ENCODE results near the gene BPIFB3. TPM values are rescaled to one million over a fixed set of nuclear protein-coding genes. Genes with fewer than 3 reads are reported as not detected.

The BPIFB3 gene
- total RNA-seq, 1 donor from 2014 or later: not detected

GRCh38 chr20:33027769-33028751 is 25.6 kb upstream of the BPIFB3 start:
- Mint-ChIP-seq H3K9me3 (ENCODE audit: unreplicated experiment) (no peaks in the 10 kb centered on the region), H3K27me3 (ENCODE audit: unreplicated experiment) (peaks cover 5% of the 10 kb centered on the region), H3K4me3 (ENCODE audit: unreplicated experiment) (no peak overlapping the region), H3K36me3 (ENCODE audit: unreplicated experiment) (peaks cover 1% of the 10 kb centered on the region), H3K4me1 (ENCODE audit: low read depth, unreplicated experiment) (no peaks in the 10 kb centered on the region), H3K27ac (ENCODE audit: unreplicated experiment) (no peak overlapping the region)
- no peak for DNase-seq
- TF ChIP-seq CTCF (IDR thresholded peaks at IDR 0.05; ENCODE audit: partially characterized antibody, unreplicated experiment): no peak

GRCh38 chr20:33028875-33029274 is 24.8 kb upstream of the BPIFB3 start:
- Mint-ChIP-seq H3K27ac (ENCODE audit: unreplicated experiment) (no peak overlapping the region), H3K4me3 (ENCODE audit: unreplicated experiment) (no peak overlapping the region), H3K9me3 (ENCODE audit: unreplicated experiment) (no peaks in the 10 kb centered on the region), H3K4me1 (ENCODE audit: low read depth, unreplicated experiment) (no peaks in the 10 kb centered on the region), H3K27me3 (ENCODE audit: unreplicated experiment) (peaks cover 3% of the 10 kb centered on the region), H3K36me3 (ENCODE audit: unreplicated experiment) (peaks cover 5% of the 10 kb centered on the region)
- no peak for DNase-seq
- TF ChIP-seq CTCF (IDR thresholded peaks at IDR 0.05; ENCODE audit: partially characterized antibody, unreplicated experiment): no peak

GRCh38 chr20:33030076-33030475 is 23.6 kb upstream of the BPIFB3 start:
- Mint-ChIP-seq H3K27me3 (ENCODE audit: unreplicated experiment) (peaks cover 3% of the 10 kb centered on the region), H3K9me3 (ENCODE audit: unreplicated experiment) (peaks cover 2% of the 10 kb centered on the region), H3K36me3 (ENCODE audit: unreplicated experiment) (peaks cover 5% of the 10 kb centered on the region), H3K4me1 (ENCODE audit: low read depth, unreplicated experiment) (no peaks in the 10 kb centered on the region), H3K27ac (ENCODE audit: unreplicated experiment) (no peak overlapping the region), H3K4me3 (ENCODE audit: unreplicated experiment) (no peak overlapping the region)
- TF ChIP-seq CTCF (IDR thresholded peaks at IDR 0.05; ENCODE audit: partially characterized antibody, unreplicated experiment): no peak
- DNase-seq: no peak

GRCh38 chr20:33030569-33030968 is 23.1 kb upstream of the BPIFB3 start:
- DNase-seq: no peak
- Mint-ChIP-seq H3K27me3 (ENCODE audit: unreplicated experiment) (peaks cover 3% of the 10 kb centered on the region), H3K4me1 (ENCODE audit: low read depth, unreplicated experiment) (no peaks in the 10 kb centered on the region), H3K4me3 (ENCODE audit: unreplicated experiment) (no peak overlapping the region), H3K27ac (ENCODE audit: unreplicated experiment) (no peak overlapping the region), H3K36me3 (ENCODE audit: unreplicated experiment) (peaks cover 5% of the 10 kb centered on the region), H3K9me3 (ENCODE audit: unreplicated experiment) (peaks cover 3% of the 10 kb centered on the region)
- TF ChIP-seq CTCF (IDR thresholded peaks at IDR 0.05; ENCODE audit: partially characterized antibody, unreplicated experiment): no peak

GRCh38 chr20:33031531-33031930 is 22.2 kb upstream of the BPIFB3 start, which contains the start of gene BPIFB6:
TSS of gene BPIFB6 (plus strand) at chr20:33031648. CDS start at chr20:33031648, 0 bp downstream.
- H3K27ac Mint-ChIP-seq (ENCODE audit: unreplicated experiment): no peak within 1 kb of the TSS
- H3K4me3 Mint-ChIP-seq (ENCODE audit: unreplicated experiment): no peak within 1 kb of the TSS
- no peak for DNase-seq
- TF ChIP-seq CTCF (IDR thresholded peaks at IDR 0.05; ENCODE audit: partially characterized antibody, unreplicated experiment): no peak
- H3K9me3 Mint-ChIP-seq (ENCODE audit: unreplicated experiment): peaks cover 5% of the 10 kb centered on the region
- H3K36me3 Mint-ChIP-seq (ENCODE audit: unreplicated experiment): peaks cover 5% of the 10 kb centered on the region
- no peaks in the 10 kb centered on the region for H3K4me1 Mint-ChIP-seq (ENCODE audit: low read depth, unreplicated experiment)
- H3K27me3 Mint-ChIP-seq (ENCODE audit: unreplicated experiment): peaks cover 3% of the 10 kb centered on the region

Data from glutamatergic neuron (in vitro differentiated cells).